ENCODE data around the gene GPATCH1. TPM values are rescaled to one million over a fixed set of nuclear protein-coding genes. Genes with fewer than 3 reads are reported as not detected.
"Not testable (repeated sequence)": the region's sequence is repeated elsewhere in the genome, so short reads cannot be mapped to it uniquely, and the experiment has no call there.

The GPATCH1 gene
- 10 to 100 TPM in 2 of 4 donors, 1 to 10 TPM in 1, under 1 TPM in 1; under 0.01 to 13.1 (median 7.4) TPM for total RNA-seq

- Histone ChIP-seq H3K36me3 (no peaks in the 10 kb centered on the region), H3K9me3 (no peaks in the 10 kb centered on the region), H3K27me3 (no peaks in the 10 kb centered on the region), H3K4me3 (peak within 1 kb of the TSS; percentile 89 to 94), H3K4me1 (no peaks in the 10 kb centered on the region), H3K27ac (peak within 1 kb of the TSS; percentile 40 to 80)
- TF ChIP-seq POLR2A (IDR thresholded peaks at IDR 0.05) = peak; percentile 37 to 43
- peak in 2 of 4 experiments; percentile 31 to 42 for TF ChIP-seq CTCF (IDR thresholded peaks at IDR 0.05)
- intact Hi-C loops (cut with DNase I; ENCODE audit: low total_unique reads) = loop anchor here (10.0 kb wide), 1 partner anchor 106 kb away; the partner anchor contains the start of genes CEP89 and FAAP24
- peak; percentile 87 to 90 for DNase-seq
Observed at GRCh38 chr19:33080761-33081681, at the start of gene GPATCH1. GPATCH1 (plus strand) TSS chr19:33081181; CDS start chr19:33081194, 13 bp downstream.

- Histone ChIP-seq H3K4me3 (no peak overlapping the region), H3K27me3 (no peaks in the 10 kb centered on the region), H3K4me1 (no peaks in the 10 kb centered on the region), H3K27ac (no peak overlapping the region), H3K9me3 (no peaks in the 10 kb centered on the region), H3K36me3 (no peaks in the 10 kb centered on the region)
- intact Hi-C loops (cut with DNase I; ENCODE audit: low total_unique reads) = no loop called here
- no peak for TF ChIP-seq CTCF (IDR thresholded peaks at IDR 0.05)
- no peak for TF ChIP-seq POLR2A (IDR thresholded peaks at IDR 0.05)
- DNase-seq = no peak
Observed at GRCh38 chr19:33032218-33032781, 48.7 kb upstream of the GPATCH1 start.

- no peak overlapping the region for H3K27ac ChIP-seq
- no peaks in the 10 kb centered on the region for H3K36me3 ChIP-seq
- no peak overlapping the region for H3K4me3 ChIP-seq
- H3K9me3 ChIP-seq = no peaks in the 10 kb centered on the region
- no peak for DNase-seq
- intact Hi-C loops (cut with DNase I; ENCODE audit: low total_unique reads) = no loop called here
- H3K4me1 ChIP-seq = no peaks in the 10 kb centered on the region
- TF ChIP-seq POLR2A (IDR thresholded peaks at IDR 0.05) = no peak
- no peak for TF ChIP-seq CTCF (IDR thresholded peaks at IDR 0.05)
- no peaks in the 10 kb centered on the region for H3K27me3 ChIP-seq
Observed at GRCh38 chr19:33035461-33035860, 45.5 kb upstream of the GPATCH1 start.

- intact Hi-C loops (cut with DNase I; ENCODE audit: low total_unique reads); H3K4me1 ChIP-seq: not testable (repeated sequence)
Observed at GRCh38 chr19:33036370-33037167, 44.4 kb upstream of the GPATCH1 start.

GRCh38 chr19:33037168-33038025 is 43.6 kb upstream of the GPATCH1 start:
- intact Hi-C loops (cut with DNase I; ENCODE audit: low total_unique reads); H3K4me1 ChIP-seq; H3K27me3 ChIP-seq; H3K36me3 ChIP-seq; DNase-seq; H3K4me3 ChIP-seq; H3K9me3 ChIP-seq; H3K27ac ChIP-seq: not testable (repeated sequence)

More at GRCh38 chr19:33036370-33037167, 44.4 kb upstream of the GPATCH1 start:
- not testable (repeated sequence) for H3K4me3 ChIP-seq, H3K27ac ChIP-seq, H3K27me3 ChIP-seq, H3K9me3 ChIP-seq, DNase-seq, H3K36me3 ChIP-seq

Data from uterus (tissue), 4 donors.